ENCODE data around the gene ATXN1.

DNA sequence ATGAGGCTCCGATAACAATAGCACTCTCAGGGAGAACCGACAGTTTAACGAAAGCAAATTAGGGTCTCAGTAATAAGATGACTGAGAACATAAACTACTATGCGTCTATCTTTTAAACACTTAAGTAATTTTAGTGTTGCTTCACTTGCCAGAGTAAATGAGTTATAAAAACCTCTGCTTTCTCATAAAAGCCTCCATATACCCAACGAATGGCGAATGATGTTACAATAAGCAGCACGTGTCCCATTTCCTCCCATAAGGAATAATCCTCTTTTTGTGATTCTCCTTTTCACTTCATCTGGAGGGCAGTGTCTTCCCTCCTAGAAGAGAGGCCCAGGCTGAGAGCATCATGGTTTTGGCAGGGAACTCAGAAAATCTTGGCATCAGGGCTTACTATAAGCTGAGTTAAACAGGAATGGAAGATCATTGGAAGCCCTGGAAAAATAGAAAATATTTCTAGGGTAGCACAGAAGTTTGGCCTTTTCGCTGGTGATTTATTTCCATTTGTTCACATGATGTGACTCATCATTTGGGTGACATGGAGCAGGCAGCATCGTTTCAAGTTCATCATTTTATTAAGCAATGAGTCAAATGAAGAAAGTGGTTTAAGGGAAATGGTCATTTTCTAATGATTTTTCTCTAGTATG is 255.4 kb downstream of the ATXN1 start:
- no peak for TF ChIP-seq CTCF (IDR thresholded peaks at IDR 0.05; ENCODE audit: low read depth, low read length)
- no peak for TF ChIP-seq EZH2phosphoT487 (IDR thresholded peaks at IDR 0.05; ENCODE audit: low read depth)
